ENCODE results near the gene PEX14. TPM values are rescaled to one million over a fixed set of nuclear protein-coding genes. Genes with fewer than 3 reads are reported as not detected.

Gene PEX14
- total RNA-seq, 1 donor from 2014 or later = 21.6 TPM

DNA sequence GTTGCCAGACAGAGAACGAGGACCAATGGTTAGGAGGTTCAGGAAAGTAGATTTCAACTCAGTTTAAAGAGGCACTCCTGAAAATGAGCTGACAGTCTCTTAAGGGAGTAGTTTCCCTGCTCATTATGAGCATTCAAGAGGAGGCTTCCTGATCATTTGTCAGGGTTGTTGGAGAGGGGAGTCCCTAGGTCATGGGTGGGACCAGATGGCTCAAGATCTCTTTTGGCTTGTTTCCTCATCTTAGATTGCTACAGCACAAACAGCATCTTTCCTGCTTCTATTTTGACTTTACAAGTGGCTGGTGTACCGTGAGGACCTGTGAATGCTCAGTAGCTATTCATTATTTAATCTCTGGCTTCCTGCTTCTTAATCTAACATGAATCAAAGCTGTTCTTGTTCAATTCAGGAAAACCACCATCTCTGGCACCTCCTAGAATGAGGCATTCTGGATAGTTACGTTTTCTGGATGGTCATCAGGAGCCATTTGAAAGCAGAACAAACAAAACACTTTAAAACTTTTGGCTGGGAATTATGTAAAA, 47.6 kb downstream of the PEX14 start:
- no peak for TF ChIP-seq POLR2AphosphoS5 (IDR thresholded peaks at IDR 0.05; ENCODE audit: insufficient read depth in 1 of 2, low read depth in 1 of 2)
- no peak for TF ChIP-seq POLR2A (IDR thresholded peaks at IDR 0.05)
- TF ChIP-seq CTCF (IDR thresholded peaks at IDR 0.05) = no peak
- Histone ChIP-seq H3K4me1 (no peaks in the 10 kb centered on the region), H3K4me3 (no peak overlapping the region), H3K27me3 (no peaks in the 10 kb centered on the region), H3K9me3 (no peaks in the 10 kb centered on the region), H3K27ac (no peak overlapping the region), H3K36me3 (no peaks in the 10 kb centered on the region)
- intact Hi-C loops (cut with DNase I) = no loop called here
- DNase-seq (ENCODE audit: extremely low spot score in 2 of 2) = no peak

GRCh38 chr1:10525208-10525607, 50.5 kb downstream of the PEX14 start:
- H3K36me3 ChIP-seq = no peaks in the 10 kb centered on the region
- H3K9me3 ChIP-seq = no peaks in the 10 kb centered on the region
- no peak overlapping the region for H3K4me3 ChIP-seq
- TF ChIP-seq CTCF (IDR thresholded peaks at IDR 0.05) (no peak), POLR2AphosphoS5 (IDR thresholded peaks at IDR 0.05; ENCODE audit: insufficient read depth in 1 of 2, low read depth in 1 of 2) (no peak)
- DNase-seq (ENCODE audit: extremely low spot score in 2 of 2) = no peak
- H3K4me1 ChIP-seq = peaks cover 16% of the 10 kb centered on the region
- H3K27me3 ChIP-seq = no peaks in the 10 kb centered on the region
- intact Hi-C loops (cut with DNase I) = no loop called here
- H3K27ac ChIP-seq = no peak overlapping the region

DNA sequence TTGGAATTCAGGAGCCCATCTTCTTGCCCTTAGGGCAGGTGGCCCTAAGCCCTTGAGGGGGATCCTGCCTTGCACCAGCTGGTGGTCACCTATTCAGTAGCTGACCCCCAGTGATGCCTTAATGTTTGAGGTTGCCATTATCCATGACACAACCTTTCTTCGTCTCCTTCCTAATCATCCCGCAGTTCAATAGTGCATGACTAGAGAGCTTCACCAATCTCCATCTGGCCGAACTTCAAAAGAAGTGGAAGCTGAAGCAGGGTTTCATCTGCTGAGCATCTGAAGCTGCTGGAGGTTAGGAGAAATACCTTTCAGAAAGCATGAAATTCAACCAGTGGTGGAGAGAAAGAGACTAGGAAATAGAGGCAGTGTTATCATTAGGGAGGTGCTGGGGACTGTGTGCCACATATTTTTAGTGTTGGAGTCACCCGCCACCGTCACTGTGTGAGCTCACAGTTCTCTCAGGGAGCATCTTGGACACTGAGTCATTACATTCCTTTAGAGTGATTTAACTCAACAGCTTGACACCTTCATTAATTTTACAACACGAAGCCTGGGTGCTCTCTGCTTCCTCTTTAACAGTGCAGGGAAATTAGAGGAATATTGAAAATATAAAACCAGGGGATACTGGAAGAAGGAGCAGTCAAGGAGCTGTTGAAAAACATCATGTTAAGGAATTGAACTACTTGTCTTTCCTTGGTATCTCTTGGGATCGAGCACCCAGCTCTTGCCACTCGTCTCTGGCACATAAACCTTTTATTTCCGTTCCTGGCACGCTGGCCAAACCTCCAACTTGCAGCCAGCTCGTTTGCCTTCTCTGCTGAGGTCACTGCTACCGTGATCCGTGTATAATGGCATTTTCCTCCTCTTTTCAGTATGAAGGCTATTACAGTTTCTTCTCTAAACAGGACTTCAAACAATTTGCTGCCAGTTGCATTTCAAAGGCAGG, 53.6 kb downstream of the PEX14 start:
- TF ChIP-seq CTCF (IDR thresholded peaks at IDR 0.05) (no peak), POLR2AphosphoS5 (IDR thresholded peaks at IDR 0.05; ENCODE audit: insufficient read depth in 1 of 2, low read depth in 1 of 2) (peak in 1 of 2 donors; percentile 39), POLR2A (IDR thresholded peaks at IDR 0.05) (no peak)
- H3K27me3 ChIP-seq = no peaks in the 10 kb centered on the region
- no peaks in the 10 kb centered on the region for H3K9me3 ChIP-seq
- no peaks in the 10 kb centered on the region for H3K36me3 ChIP-seq
- no peak for DNase-seq (ENCODE audit: extremely low spot score in 2 of 2)
- peaks cover 27% of the 10 kb centered on the region for H3K4me1 ChIP-seq
- intact Hi-C loops (cut with DNase I) = no loop called here
- no peak overlapping the region for H3K4me3 ChIP-seq
- H3K27ac ChIP-seq = no peak overlapping the region

- Histone ChIP-seq H3K4me1 (peaks cover 27% of the 10 kb centered on the region), H3K27me3 (no peaks in the 10 kb centered on the region), H3K27ac (no peak overlapping the region), H3K36me3 (no peaks in the 10 kb centered on the region), H3K4me3 (no peak overlapping the region), H3K9me3 (no peaks in the 10 kb centered on the region)
- TF ChIP-seq POLR2AphosphoS5 (IDR thresholded peaks at IDR 0.05; ENCODE audit: insufficient read depth in 1 of 2, low read depth in 1 of 2) (no peak), POLR2A (IDR thresholded peaks at IDR 0.05) (no peak), CTCF (IDR thresholded peaks at IDR 0.05) (no peak)
- no peak for DNase-seq (ENCODE audit: extremely low spot score in 2 of 2)
- intact Hi-C loops (cut with DNase I) = no loop called here
Measured at GRCh38 chr1:10529091-10529490, 54.3 kb downstream of the PEX14 start.

DNA sequence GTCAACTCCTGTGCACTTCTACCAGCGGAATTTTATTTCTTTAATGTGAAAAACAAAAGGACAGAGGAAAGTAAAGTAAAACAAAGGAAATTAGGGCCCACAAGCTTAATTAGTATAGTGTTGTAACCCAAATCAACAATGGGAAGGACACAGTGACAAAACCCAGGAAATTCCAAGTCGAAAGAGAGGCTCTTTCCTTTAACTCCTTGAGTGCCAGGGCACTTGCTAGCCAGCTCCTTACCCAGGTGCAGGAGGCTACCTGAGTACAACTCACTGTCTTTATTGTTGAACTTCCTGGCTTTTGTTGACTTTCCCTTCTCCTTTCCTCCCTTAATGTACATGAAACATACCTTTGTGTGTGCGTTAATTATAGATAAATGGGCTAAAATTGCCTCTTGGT, 55.0 kb downstream of the PEX14 start:
- intact Hi-C loops (cut with DNase I) = no loop called here
- no peak for TF ChIP-seq POLR2A (IDR thresholded peaks at IDR 0.05)
- TF ChIP-seq CTCF (IDR thresholded peaks at IDR 0.05) = no peak
- TF ChIP-seq POLR2AphosphoS5 (IDR thresholded peaks at IDR 0.05; ENCODE audit: insufficient read depth in 1 of 2, low read depth in 1 of 2) = no peak
- Histone ChIP-seq H3K27ac (no peak overlapping the region), H3K27me3 (no peaks in the 10 kb centered on the region), H3K36me3 (no peaks in the 10 kb centered on the region), H3K4me1 (peaks cover 27% of the 10 kb centered on the region), H3K4me3 (no peak overlapping the region), H3K9me3 (no peaks in the 10 kb centered on the region)
- DNase-seq (ENCODE audit: extremely low spot score in 2 of 2) = no peak
